ENCODE results near the gene ANP32E. TPM values are rescaled to one million over a fixed set of nuclear protein-coding genes. Genes with fewer than 3 reads are reported as not detected.
A peak's percentile ranks its signal among the peaks of the same experiment; 100 is the strongest.
"Not testable (repeated sequence)": the region's sequence is repeated elsewhere in the genome, so short reads cannot be mapped to it uniquely, and the experiment has no call there.

Gene ANP32E
- total RNA-seq, 1 donor from 2014 or later = 71.9 TPM

- H3K36me3 Mint-ChIP-seq = peaks cover 48% of the 10 kb centered on the region
- no peak overlapping the region for H3K27ac Mint-ChIP-seq
- H3K4me1 Mint-ChIP-seq (ENCODE audit: unreplicated experiment) = no peaks in the 10 kb centered on the region
- H3K4me3 Mint-ChIP-seq = no peak overlapping the region
- DNase-seq (ENCODE audit: extremely low spot score, unreplicated experiment) = no peak
- no peaks in the 10 kb centered on the region for H3K27me3 Mint-ChIP-seq
- no peak for TF ChIP-seq CTCF (conservative IDR thresholded peaks at IDR 0.05)
- H3K9me3 Mint-ChIP-seq = no peaks in the 10 kb centered on the region
These were observed 9.4 kb downstream of the ANP32E start for GRCh38 chr1:150226486-150226885.

- peaks cover 44% of the 10 kb centered on the region for H3K36me3 Mint-ChIP-seq
- H3K4me3 Mint-ChIP-seq = no peak overlapping the region
- H3K27ac Mint-ChIP-seq = no peak overlapping the region
These were observed 10.4 kb downstream of the ANP32E start for GRCh38 chr1:150225546-150225945.

GRCh38 chr1:150224983-150225382, 10.9 kb downstream of the ANP32E start:
- no peak for DNase-seq (ENCODE audit: extremely low spot score, unreplicated experiment)
- Mint-ChIP-seq H3K9me3 (no peaks in the 10 kb centered on the region), H3K27ac (no peak overlapping the region), H3K4me3 (no peak overlapping the region), H3K36me3 (peaks cover 44% of the 10 kb centered on the region), H3K27me3 (no peaks in the 10 kb centered on the region), H3K4me1 (ENCODE audit: unreplicated experiment) (no peaks in the 10 kb centered on the region)
- no peak for TF ChIP-seq CTCF (conservative IDR thresholded peaks at IDR 0.05)

More at GRCh38 chr1:150225546-150225945, 10.4 kb downstream of the ANP32E start:
- Mint-ChIP-seq H3K27me3 (no peaks in the 10 kb centered on the region), H3K4me1 (ENCODE audit: unreplicated experiment) (no peaks in the 10 kb centered on the region), H3K9me3 (no peaks in the 10 kb centered on the region)
- DNase-seq (ENCODE audit: extremely low spot score, unreplicated experiment) = no peak
- TF ChIP-seq CTCF (conservative IDR thresholded peaks at IDR 0.05) = no peak

GRCh38 chr1:150221552-150221951, 14.4 kb downstream of the ANP32E start:
- peak; percentile 70 for TF ChIP-seq CTCF (conservative IDR thresholded peaks at IDR 0.05)
- H3K9me3 Mint-ChIP-seq = no peaks in the 10 kb centered on the region
- no peaks in the 10 kb centered on the region for H3K4me1 Mint-ChIP-seq (ENCODE audit: unreplicated experiment)
- H3K36me3 Mint-ChIP-seq = peaks cover 30% of the 10 kb centered on the region
- H3K27ac Mint-ChIP-seq = no peak overlapping the region
- DNase-seq (ENCODE audit: extremely low spot score, unreplicated experiment) = no peak
- no peak overlapping the region for H3K4me3 Mint-ChIP-seq
- no peaks in the 10 kb centered on the region for H3K27me3 Mint-ChIP-seq

GRCh38 chr1:150215855-150216254, 20.1 kb downstream of the ANP32E start:
- not testable (repeated sequence) for H3K4me3 Mint-ChIP-seq; DNase-seq (ENCODE audit: extremely low spot score, unreplicated experiment); H3K27ac Mint-ChIP-seq; H3K9me3 Mint-ChIP-seq; H3K27me3 Mint-ChIP-seq; H3K36me3 Mint-ChIP-seq
- peaks cover 12% of the 10 kb centered on the region for H3K4me1 Mint-ChIP-seq (ENCODE audit: unreplicated experiment)

- not testable (repeated sequence) for DNase-seq (ENCODE audit: extremely low spot score, unreplicated experiment); H3K36me3 Mint-ChIP-seq; H3K27me3 Mint-ChIP-seq; H3K9me3 Mint-ChIP-seq
- peak; percentile 1 for TF ChIP-seq CTCF (conservative IDR thresholded peaks at IDR 0.05)
- peak overlapping the region; percentile 92 for H3K4me3 Mint-ChIP-seq
- peaks cover 12% of the 10 kb centered on the region for H3K4me1 Mint-ChIP-seq (ENCODE audit: unreplicated experiment)
- peak overlapping the region; percentile 93 for H3K27ac Mint-ChIP-seq
These were observed 21.7 kb downstream of the ANP32E start for GRCh38 chr1:150214099-150214756.

Measured in type B pancreatic cell (in vitro differentiated cells).